K562 (cell line): ENCODE data around the gene IDI2. TPM values are rescaled to one million over a fixed set of nuclear protein-coding genes. Genes with fewer than 3 reads are reported as not detected.

ENCODE experiments used
- CHCHD3 ChIP-seq: fragments of 250-450 bp; sonication (Bioruptor Pico); IDR thresholded peaks from 2 replicates; pipeline ENCODE4 v2.1.2; 2022; ENCODE audit warnings: mild to moderate bottlenecking
- EGR1 ChIP-seq: fragments of 450-650 bp; conservative IDR thresholded peaks from 2 replicates; pipeline ENCODE4 v1.6.1; 2017; ENCODE audit warnings: mild to moderate bottlenecking
- KDM1A ChIP-seq, 2 experiments: fragments of 450-650 bp; IDR thresholded peaks; 2 replicates each; pipeline ENCODE4 v1.6.1; 2016; ENCODE audit warnings: mild to moderate bottlenecking in 2 of 2
- POLR2H ChIP-seq: IDR thresholded peaks from 2 replicates; pipeline ENCODE4 v1.6.1; 2016; ENCODE audit warnings: missing genetic modification characterization, low read depth, mild to moderate bottlenecking, control low read depth, missing compliant biosample characterization, moderate library complexity
- SMARCB1 ChIP-seq: IDR thresholded peaks from 2 replicates; pipeline ENCODE4 v1.6.1; 2011; ENCODE audit warnings: improper control_type of control experiment, low read depth; ENCODE audit not compliant: insufficient read length
- ZNF165 ChIP-seq: fragments of 250-450 bp; sonication (Bioruptor Pico); IDR thresholded peaks from 2 replicates; pipeline ENCODE4 v1.4.0; 2020; ENCODE audit warnings: borderline replicate concordance
- ZNF561 ChIP-seq: fragments of 450-650 bp; formaldehyde crosslinking; conservative IDR thresholded peaks from 2 replicates; pipeline ENCODE4 v1.4.0; 2020; ENCODE audit warnings: mild to moderate bottlenecking, moderate library complexity
- polyA plus RNA-seq, 8 experiments: library from polyadenylated mRNA; depleted of rRNA in 4 of 8; stranded (reverse) in 5 of 8; unstranded in 3 of 8; fragments of >200 nt; fragmentation: Nextera tagmentation in 2 of 8; fragmentation: Illumina TruSeq in 1 of 8; extraction: Ambion mirVana in 2 of 8; extraction: Trizol in 1 of 8; gene quantifications; 2 replicates each; pipeline versions ENCODE4 v1.2.1 to v1.2.3, GENCODE V29; 2011 to 2014; ENCODE audit warnings: inconsistent platforms in 1 of 8, missing spikeins in 1 of 8
- total RNA-seq, 7 experiments: library from RNA; depleted of rRNA in 6 of 7; stranded (reverse); fragments of >200 nt in 6 of 7; fragmentation: Illumina TruSeq in 2 of 7; extraction: Trizol in 2 of 7; gene quantifications; 2 replicates each; pipeline versions ENCODE4 v1.2.1 to v1.2.3, GENCODE V29; 2011 to 2021; ENCODE audit warnings: low replicate concordance in 1 of 7
- TF ChIP-seq, protein P1 (sequence below), 2 experiments: fragments of 450-650 bp; formaldehyde crosslinking in 1 of 2; IDR thresholded peaks; 2 replicates each; pipeline versions ENCODE4 v1.4.0 to v1.6.1; 2014 to 2020; ENCODE audit warnings: mild to moderate bottlenecking in 2 of 2, borderline replicate concordance in 1 of 2, low read depth in 1 of 2
- TF ChIP-seq, protein P2 (sequence below): fragments of 250-450 bp; sonication (Bioruptor Pico); IDR thresholded peaks from 2 replicates; pipeline ENCODE4 v1.4.0; 2020
- TF ChIP-seq, protein P3 (sequence below): fragments of 200-400 bp; formaldehyde crosslinking; IDR thresholded peaks from 2 replicates; pipeline ENCODE4 v1.6.1; 2017; ENCODE audit warnings: mild to moderate bottlenecking, low read depth, low read length, moderate library complexity
- TF ChIP-seq, protein P4 (sequence below): IDR thresholded peaks from 3 replicates; pipeline ENCODE4 v1.6.1; 2011; ENCODE audit warnings: borderline replicate concordance, mild to moderate bottlenecking; ENCODE audit not compliant: insufficient read length, insufficient read depth
- TF ChIP-seq, protein P5 (sequence below): sonication (generic); formaldehyde crosslinking; IDR thresholded peaks from 2 replicates; pipeline ENCODE4 v1.8.0; 2022; ENCODE audit warnings: mild to moderate bottlenecking, missing genetic modification reagents

The IDI2 gene
- total and polyA plus RNA-seq, 9 of the 15 experiments (the other 6 are each of a cell fraction or from before 2014, with no cell fraction given) = not detected

DNA sequence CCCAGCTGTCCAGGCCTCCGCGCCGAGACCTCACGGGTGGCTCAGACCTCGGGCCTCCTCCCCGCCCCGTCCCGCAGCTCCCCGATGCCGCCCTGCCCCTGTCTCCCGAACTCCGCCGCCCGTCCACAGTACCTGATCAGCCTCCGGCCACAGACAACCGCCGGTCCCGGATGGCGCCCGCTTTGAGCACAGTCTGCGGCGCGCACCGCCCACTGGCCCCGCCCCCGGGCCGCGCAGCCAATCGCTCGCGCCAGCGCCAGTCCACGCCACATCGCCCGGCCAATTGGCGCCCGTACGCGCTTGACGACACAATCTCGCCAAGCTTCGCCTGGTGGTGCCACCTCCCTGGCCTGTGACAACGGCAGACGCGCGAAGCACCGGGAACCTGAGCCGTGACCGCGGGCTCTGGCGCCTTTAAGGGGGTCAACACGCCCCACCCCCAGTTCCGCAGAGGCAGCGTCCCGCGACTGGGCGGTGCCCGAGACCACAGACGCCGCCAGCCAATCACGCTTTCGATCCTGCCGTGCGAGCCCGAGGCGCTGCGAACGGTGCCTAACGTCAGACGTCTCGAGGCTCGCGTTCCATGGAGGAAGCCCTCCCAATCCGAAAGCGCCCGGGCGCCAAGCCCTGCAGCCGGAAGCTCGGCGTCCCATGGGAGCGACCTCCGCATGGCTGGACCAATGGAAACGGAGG, 23.2 kb upstream of the IDI2 start, which contains the start of gene IDI1 (continued):
- TF ChIP-seq, protein P1, sequence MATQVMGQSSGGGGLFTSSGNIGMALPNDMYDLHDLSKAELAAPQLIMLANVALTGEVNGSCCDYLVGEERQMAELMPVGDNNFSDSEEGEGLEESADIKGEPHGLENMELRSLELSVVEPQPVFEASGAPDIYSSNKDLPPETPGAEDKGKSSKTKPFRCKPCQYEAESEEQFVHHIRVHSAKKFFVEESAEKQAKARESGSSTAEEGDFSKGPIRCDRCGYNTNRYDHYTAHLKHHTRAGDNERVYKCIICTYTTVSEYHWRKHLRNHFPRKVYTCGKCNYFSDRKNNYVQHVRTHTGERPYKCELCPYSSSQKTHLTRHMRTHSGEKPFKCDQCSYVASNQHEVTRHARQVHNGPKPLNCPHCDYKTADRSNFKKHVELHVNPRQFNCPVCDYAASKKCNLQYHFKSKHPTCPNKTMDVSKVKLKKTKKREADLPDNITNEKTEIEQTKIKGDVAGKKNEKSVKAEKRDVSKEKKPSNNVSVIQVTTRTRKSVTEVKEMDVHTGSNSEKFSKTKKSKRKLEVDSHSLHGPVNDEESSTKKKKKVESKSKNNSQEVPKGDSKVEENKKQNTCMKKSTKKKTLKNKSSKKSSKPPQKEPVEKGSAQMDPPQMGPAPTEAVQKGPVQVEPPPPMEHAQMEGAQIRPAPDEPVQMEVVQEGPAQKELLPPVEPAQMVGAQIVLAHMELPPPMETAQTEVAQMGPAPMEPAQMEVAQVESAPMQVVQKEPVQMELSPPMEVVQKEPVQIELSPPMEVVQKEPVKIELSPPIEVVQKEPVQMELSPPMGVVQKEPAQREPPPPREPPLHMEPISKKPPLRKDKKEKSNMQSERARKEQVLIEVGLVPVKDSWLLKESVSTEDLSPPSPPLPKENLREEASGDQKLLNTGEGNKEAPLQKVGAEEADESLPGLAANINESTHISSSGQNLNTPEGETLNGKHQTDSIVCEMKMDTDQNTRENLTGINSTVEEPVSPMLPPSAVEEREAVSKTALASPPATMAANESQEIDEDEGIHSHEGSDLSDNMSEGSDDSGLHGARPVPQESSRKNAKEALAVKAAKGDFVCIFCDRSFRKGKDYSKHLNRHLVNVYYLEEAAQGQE (IDR thresholded peaks at IDR 0.05; ENCODE audit: borderline replicate concordance) = no peak
- TF ChIP-seq, protein P1 (CRISPR knock-in tag; IDR thresholded peaks at IDR 0.05; ENCODE audit: low read depth) = 0 out of 2 replicates have a peak, but pooled peaks have one; percentile 29
- TF ChIP-seq, protein P2, sequence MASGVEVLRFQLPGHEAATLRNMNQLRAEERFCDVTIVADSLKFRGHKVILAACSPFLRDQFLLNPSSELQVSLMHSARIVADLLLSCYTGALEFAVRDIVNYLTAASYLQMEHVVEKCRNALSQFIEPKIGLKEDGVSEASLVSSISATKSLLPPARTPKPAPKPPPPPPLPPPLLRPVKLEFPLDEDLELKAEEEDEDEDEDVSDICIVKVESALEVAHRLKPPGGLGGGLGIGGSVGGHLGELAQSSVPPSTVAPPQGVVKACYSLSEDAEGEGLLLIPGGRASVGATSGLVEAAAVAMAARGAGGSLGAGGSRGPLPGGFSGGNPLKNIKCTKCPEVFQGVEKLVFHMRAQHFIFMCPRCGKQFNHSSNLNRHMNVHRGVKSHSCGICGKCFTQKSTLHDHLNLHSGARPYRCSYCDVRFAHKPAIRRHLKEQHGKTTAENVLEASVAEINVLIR = peak; percentile 76
- 0 out of 2 replicates have a peak, but pooled peaks have one; percentile 33 for TF ChIP-seq ZNF561 (CRISPR knock-in tag)
- peak; percentile 90 for TF ChIP-seq POLR2H (tag)
- no peak for TF ChIP-seq KDM1A (IDR thresholded peaks at IDR 0.05)
- peak; percentile 65 for TF ChIP-seq EGR1
- TF ChIP-seq, protein P3, sequence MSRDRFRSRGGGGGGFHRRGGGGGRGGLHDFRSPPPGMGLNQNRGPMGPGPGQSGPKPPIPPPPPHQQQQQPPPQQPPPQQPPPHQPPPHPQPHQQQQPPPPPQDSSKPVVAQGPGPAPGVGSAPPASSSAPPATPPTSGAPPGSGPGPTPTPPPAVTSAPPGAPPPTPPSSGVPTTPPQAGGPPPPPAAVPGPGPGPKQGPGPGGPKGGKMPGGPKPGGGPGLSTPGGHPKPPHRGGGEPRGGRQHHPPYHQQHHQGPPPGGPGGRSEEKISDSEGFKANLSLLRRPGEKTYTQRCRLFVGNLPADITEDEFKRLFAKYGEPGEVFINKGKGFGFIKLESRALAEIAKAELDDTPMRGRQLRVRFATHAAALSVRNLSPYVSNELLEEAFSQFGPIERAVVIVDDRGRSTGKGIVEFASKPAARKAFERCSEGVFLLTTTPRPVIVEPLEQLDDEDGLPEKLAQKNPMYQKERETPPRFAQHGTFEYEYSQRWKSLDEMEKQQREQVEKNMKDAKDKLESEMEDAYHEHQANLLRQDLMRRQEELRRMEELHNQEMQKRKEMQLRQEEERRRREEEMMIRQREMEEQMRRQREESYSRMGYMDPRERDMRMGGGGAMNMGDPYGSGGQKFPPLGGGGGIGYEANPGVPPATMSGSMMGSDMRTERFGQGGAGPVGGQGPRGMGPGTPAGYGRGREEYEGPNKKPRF = no peak
- no peak for TF ChIP-seq ZNF165 (CRISPR knock-in tag)
- TF ChIP-seq, protein P4, sequence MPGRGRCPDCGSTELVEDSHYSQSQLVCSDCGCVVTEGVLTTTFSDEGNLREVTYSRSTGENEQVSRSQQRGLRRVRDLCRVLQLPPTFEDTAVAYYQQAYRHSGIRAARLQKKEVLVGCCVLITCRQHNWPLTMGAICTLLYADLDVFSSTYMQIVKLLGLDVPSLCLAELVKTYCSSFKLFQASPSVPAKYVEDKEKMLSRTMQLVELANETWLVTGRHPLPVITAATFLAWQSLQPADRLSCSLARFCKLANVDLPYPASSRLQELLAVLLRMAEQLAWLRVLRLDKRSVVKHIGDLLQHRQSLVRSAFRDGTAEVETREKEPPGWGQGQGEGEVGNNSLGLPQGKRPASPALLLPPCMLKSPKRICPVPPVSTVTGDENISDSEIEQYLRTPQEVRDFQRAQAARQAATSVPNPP = no peak
- TF ChIP-seq, protein P5, sequence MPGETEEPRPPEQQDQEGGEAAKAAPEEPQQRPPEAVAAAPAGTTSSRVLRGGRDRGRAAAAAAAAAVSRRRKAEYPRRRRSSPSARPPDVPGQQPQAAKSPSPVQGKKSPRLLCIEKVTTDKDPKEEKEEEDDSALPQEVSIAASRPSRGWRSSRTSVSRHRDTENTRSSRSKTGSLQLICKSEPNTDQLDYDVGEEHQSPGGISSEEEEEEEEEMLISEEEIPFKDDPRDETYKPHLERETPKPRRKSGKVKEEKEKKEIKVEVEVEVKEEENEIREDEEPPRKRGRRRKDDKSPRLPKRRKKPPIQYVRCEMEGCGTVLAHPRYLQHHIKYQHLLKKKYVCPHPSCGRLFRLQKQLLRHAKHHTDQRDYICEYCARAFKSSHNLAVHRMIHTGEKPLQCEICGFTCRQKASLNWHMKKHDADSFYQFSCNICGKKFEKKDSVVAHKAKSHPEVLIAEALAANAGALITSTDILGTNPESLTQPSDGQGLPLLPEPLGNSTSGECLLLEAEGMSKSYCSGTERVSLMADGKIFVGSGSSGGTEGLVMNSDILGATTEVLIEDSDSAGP (CRISPR knock-in tag) = peak; percentile 90
- no peak for TF ChIP-seq CHCHD3 (CRISPR knock-in tag)
- no peak for TF ChIP-seq SMARCB1
